ENCODE measurements around the gene DVL2. TPM values are rescaled to one million over a fixed set of nuclear protein-coding genes. Genes with fewer than 3 reads are reported as not detected.

DVL2 gene
- total RNA-seq, 2 donors from 2014 or later = 32.4 to 42.4 TPM

- no peaks in the 10 kb centered on the region for H3K9me3 ChIP-seq
- no peak for TF ChIP-seq CTCF (IDR thresholded peaks at IDR 0.05)
- intact Hi-C loops (cut with DNase I) = no loop called here
- H3K4me1 ChIP-seq = no peaks in the 10 kb centered on the region
- no peak overlapping the region for H3K4me3 ChIP-seq
- no peaks in the 10 kb centered on the region for H3K27me3 ChIP-seq
- H3K27ac ChIP-seq = no peak overlapping the region
- DNase-seq = no peak
- no peak overlapping the region for H3K9ac ChIP-seq (ENCODE audit: low read depth in 2 of 2, low read length in 2 of 2)
- H3K36me3 ChIP-seq = no peaks in the 10 kb centered on the region
Observed at GRCh38 chr17:7211491-7212273, 22.6 kb downstream of the DVL2 start.

- Histone ChIP-seq H3K4me1 (no peaks in the 10 kb centered on the region), H3K27me3 (no peaks in the 10 kb centered on the region), H3K4me3 (no peak overlapping the region), H3K36me3 (no peaks in the 10 kb centered on the region), H3K9me3 (no peaks in the 10 kb centered on the region), H3K27ac (no peak overlapping the region), H3K9ac (ENCODE audit: low read depth in 2 of 2, low read length in 2 of 2) (no peak overlapping the region)
- TF ChIP-seq CTCF (IDR thresholded peaks at IDR 0.05) = no peak
- intact Hi-C loops (cut with DNase I) = no loop called here
- DNase-seq = no peak
Observed at GRCh38 chr17:7208754-7209460, 25.4 kb downstream of the DVL2 start.

GRCh38 chr17:7208027-7208571 lies 26.2 kb downstream of the DVL2 start:
- Histone ChIP-seq H3K4me1 (no peaks in the 10 kb centered on the region), H3K27me3 (no peaks in the 10 kb centered on the region), H3K9ac (ENCODE audit: low read depth in 2 of 2, low read length in 2 of 2) (no peak overlapping the region), H3K36me3 (no peaks in the 10 kb centered on the region), H3K9me3 (no peaks in the 10 kb centered on the region), H3K4me3 (no peak overlapping the region), H3K27ac (no peak overlapping the region)
- no peak for TF ChIP-seq CTCF (IDR thresholded peaks at IDR 0.05)
- intact Hi-C loops (cut with DNase I) = no loop called here
- DNase-seq = no peak

GRCh38 chr17:7207120-7208001 lies 27.0 kb downstream of the DVL2 start:
- Histone ChIP-seq H3K27me3 (no peaks in the 10 kb centered on the region), H3K9me3 (no peaks in the 10 kb centered on the region), H3K36me3 (no peaks in the 10 kb centered on the region), H3K27ac (no peak overlapping the region), H3K4me3 (no peak overlapping the region), H3K9ac (ENCODE audit: low read depth in 2 of 2, low read length in 2 of 2) (no peak overlapping the region), H3K4me1 (no peaks in the 10 kb centered on the region)
- DNase-seq = no peak
- TF ChIP-seq CTCF (IDR thresholded peaks at IDR 0.05) = no peak
- intact Hi-C loops (cut with DNase I) = no loop called here

- DNase-seq = no peak
- intact Hi-C loops (cut with DNase I) = no loop called here
- Histone ChIP-seq H3K9ac (ENCODE audit: low read depth in 2 of 2, low read length in 2 of 2) (peak overlapping the region in 1 of 2 donors; percentile 57), H3K27me3 (no peaks in the 10 kb centered on the region), H3K4me3 (no peak overlapping the region), H3K36me3 (no peaks in the 10 kb centered on the region), H3K27ac (no peak overlapping the region), H3K4me1 (no peaks in the 10 kb centered on the region), H3K9me3 (no peaks in the 10 kb centered on the region)
- TF ChIP-seq CTCF (IDR thresholded peaks at IDR 0.05) = no peak
Observed at GRCh38 chr17:7205561-7205960, 28.8 kb downstream of the DVL2 start.

Measured in colonic mucosa (tissue), 4 donors.